Sciatic nerve (tissue), 2 donors: ENCODE results near the gene MYOF. TPM values are rescaled to one million over a fixed set of nuclear protein-coding genes. Genes with fewer than 3 reads are reported as not detected.
A peak's percentile ranks its signal among the peaks of the same experiment; 100 is the strongest.
"Not testable (repeated sequence)": the region's sequence is repeated elsewhere in the genome, so short reads cannot be mapped to it uniquely, and the experiment has no call there.

Experiments
- ATAC-seq: fragments of 200-7000 bp; cut with Tn5 transposase; one replicate; pipeline ENCODE4 v1.9.1; 2020; ENCODE audit warnings: mild to moderate bottlenecking, moderate library complexity
- DNase-seq: peaks from one replicate; pipeline ENCODE4 v3.0.0-alpha.2; 2020; ENCODE audit warnings: low spot score
- intact Hi-C: fragments of 100-400 bp; cut with DNase I; formaldehyde crosslinking; loops from one replicate; pipeline ENCODE4 v1.14.2; 2022
- total RNA-seq: library from RNA; stranded (reverse); fragmentation: NEBNext Ultra II Directional; extraction: Animal tissue kit (Norgen Biotek cat#: 25700); gene quantifications from one replicate; pipeline ENCODE4 v1.2.1, GENCODE V29; 2021
- donor health status: DM: no; HTN: no; CAD: no.
- donor health status: DM: no; HTN: no; CAD: no.

Gene MYOF
- total RNA-seq, 1 donor from 2014 or later: 76.2 TPM

- DNase-seq (no peak), ATAC-seq (no peak)
- intact Hi-C loops: no loop called here
Observed at GRCh38 chr10:93462371-93462770, 19.8 kb downstream of the MYOF start.

DNA sequence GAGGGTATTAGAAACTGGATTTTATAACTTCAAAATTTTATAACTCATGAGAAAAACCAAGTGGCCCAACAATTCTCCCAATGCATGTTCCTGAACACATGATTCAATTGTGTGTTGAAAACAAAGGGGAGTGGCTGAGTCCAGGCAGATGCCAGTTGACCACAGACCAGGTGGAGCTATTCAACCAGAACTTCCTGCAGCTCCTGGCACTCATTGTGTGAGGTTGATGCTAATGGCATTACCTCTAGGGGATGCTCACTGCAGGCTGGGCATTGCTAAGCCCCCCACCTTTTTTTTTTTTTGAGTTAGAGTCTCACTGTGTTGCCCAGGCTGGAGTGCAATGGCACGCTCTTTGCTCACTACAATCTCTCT lies 20.3 kb downstream of the MYOF start:
- DNase-seq: no peak
- ATAC-seq: no peak
- intact Hi-C loops: no loop called here

DNA sequence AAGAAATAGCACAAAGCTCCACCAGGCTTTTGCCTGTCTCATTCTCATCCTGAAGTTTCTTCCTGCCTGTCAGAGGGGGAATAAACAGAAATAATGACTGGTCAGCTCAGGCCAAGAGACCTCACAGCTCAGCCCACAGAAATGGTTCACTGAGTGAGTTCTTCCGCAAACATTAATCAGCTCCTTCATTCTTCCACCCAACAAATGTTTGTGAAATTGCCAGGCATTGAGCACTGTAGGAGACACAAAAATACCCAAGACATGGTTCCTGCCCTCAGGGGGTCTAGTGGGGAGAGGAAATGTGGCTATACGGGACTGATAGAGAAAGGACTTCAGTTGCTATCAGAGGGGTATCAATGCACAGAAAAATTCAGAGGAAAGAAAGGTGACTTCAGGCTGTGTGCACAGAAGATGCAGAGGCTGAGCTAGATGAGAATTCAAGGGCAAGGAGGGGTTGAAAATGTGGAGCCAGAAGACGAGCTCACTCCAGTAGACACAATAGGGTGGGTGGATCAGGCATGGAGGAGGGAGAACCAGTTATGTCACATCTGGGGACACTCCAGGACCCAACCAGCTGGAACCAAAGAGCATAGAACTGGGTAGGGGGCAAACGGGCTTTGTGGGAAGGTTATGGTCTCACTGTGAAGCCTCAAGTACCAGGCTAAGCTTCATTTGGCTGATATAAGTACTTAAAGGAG lies 20.9 kb downstream of the MYOF start:
- ATAC-seq (no peak), DNase-seq (no peak)
- intact Hi-C loops: no loop called here

DNA sequence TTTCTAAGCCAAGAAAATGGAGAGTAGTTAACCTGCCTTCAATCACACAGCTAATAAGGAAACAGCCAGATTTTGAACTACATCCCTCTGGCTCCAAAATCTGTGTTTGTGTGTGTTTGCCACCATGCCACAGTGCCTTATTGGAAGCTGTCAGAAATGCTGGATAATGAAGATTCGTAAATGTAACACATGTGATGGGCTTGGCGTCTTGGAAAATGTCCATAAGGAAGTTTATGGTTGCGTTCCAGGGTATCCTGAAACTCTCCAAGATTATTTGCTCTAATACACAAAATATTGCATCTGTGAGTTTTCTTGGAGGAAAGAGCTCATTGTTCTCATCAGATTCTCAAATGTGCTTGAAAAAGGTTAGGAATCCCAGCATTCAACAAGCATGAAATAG lies 22.7 kb downstream of the MYOF start:
- DNase-seq: no peak
- no peak for ATAC-seq
- intact Hi-C loops: no loop called here

DNA sequence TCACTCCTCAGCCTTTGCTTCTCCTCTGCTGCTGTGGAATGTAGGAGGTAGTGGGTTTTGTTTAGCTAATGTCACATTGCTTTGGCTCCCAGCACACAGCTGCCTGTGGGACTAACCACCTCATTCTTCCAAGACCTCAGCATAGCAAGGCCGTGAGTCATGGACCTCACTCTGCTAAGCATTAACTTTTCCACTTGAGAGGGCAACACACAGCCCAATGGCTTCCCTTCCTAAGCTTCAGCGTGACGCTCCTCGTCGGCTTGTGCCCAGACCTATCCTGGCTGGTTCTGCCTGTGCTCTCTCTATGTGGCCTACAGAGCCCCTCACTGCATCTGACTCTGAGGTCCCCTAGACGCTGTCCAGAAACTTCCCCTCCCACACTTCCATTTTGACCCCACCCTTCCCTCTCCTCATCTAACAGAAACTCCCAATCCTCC lies 23.3 kb downstream of the MYOF start:
- ATAC-seq (peak; percentile 93), DNase-seq (peak; percentile 80)
- intact Hi-C loops: no loop called here

DNA sequence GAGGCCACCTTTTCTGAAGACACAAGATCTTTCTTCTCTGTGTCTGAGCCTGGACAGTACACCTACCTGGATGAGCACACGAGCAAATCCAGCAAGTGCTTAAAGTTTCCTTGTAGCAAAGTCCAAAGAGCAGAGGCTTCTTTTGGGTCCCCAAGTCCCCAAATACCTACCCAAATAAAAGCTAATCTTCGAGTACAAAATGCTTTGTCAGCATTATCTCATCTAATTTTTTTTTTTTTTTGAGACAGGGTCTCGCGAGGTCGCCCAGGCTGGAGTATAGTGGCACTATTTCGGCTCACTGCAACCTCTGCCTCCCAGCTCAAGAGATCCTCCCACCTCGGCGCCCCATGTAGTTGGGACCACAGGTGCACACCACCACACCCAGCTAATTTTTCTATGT lies 24.6 kb downstream of the MYOF start:
- intact Hi-C loops: no loop called here
- no peak for ATAC-seq
- no peak for DNase-seq

GRCh38 chr10:93456480-93456879 lies 25.7 kb downstream of the MYOF start:
- DNase-seq: no peak
- ATAC-seq: no peak
- intact Hi-C loops: no loop called here

- intact Hi-C loops: no loop called here
- ATAC-seq (no peak), DNase-seq (no peak)
Observed at GRCh38 chr10:93454736-93455135, 27.4 kb downstream of the MYOF start.

DNA sequence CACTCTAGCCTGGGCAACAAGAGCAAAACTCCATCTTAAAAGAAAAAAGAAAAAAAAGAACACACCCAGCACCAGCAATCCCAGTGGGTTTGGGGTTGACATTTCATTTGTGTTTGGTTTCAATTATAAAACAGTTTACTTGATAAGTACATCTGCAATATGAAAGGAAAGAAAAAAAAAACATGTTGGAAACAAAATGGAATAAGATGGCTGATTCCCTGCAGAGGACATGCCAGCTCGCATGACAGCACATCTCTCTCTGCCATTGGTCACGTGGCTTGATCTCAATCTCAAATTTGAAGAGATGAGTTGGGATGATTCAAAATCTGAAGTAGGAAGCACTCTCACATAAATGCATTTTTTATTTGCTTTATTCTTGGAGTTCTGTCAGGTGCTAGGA lies 28.0 kb downstream of the MYOF start:
- intact Hi-C loops: no loop called here
- DNase-seq (no peak), ATAC-seq (no peak)

DNA sequence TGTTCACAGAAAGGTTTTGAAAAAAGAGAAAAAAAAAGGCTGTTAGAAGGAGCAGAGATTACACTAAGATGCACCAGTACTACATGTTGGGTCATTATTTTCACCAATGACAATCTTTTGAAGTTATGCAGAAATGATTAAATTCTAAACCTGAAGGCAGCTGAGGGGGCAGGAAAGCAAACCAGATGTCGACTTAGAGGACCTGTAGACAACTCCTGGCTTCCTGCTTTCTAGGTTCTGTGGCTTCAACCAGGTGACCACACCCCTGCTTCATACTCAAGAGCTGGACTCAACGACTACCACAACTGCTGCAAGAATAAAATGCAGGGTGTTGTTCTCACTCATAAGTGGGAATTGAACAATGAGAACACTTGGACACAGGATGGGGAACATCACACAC lies 30.0 kb downstream of the MYOF start:
- intact Hi-C loops: no loop called here
- ATAC-seq (no peak), DNase-seq (no peak)

DNA sequence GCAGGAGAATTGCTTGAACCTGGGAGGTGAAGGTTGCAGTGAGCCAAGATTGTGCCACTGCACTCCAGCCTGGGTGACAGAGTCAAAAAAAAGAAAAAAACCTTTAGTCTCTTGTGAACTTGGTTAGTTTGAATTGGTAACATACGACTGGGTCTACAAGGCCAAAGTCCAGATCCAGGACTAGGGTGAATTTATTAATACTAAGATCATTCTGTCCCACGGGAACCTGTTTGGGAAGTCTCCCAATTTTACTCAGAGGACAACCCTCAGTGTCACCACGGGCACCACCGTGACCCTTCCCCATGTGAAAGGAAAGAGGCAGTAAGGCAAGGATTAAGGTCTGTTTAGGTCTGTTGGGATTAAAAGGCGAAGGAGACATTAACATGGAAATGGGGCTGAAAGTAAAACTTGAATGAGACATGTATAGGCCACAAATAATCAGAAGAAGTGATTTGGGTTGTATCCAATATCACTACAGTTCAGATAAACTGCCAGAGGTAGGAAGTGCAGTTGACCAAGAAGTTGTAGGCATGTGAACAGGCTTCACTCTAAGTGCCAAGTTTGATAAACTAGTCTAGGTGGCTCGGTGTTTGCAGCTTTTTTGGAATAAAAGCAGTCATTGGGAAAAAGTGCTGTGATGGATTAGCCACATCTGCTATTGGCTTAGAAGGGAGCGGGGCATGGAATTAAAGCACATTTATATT lies 30.7 kb downstream of the MYOF start:
- ATAC-seq (no peak), DNase-seq (no peak)
- intact Hi-C loops: no loop called here

DNA sequence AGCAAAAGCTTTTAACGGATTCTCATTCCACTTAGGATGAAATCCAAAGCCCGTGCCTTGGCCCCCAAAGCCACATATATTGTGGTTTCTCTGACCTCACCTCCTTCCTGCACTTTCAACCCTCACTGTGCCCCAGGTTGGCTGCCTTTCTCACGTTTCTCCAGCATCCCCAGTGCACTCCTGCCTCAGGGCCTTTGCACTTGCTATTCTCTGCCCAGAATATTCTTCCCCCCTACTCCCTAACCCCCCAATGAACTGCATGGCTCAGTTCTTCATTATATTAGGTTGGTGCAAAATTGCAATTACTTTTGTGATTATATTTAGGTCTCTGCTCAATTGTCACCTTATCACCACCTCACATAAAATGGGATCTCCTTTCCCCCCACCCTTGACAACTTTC lies 34.2 kb downstream of the MYOF start:
- no peak for DNase-seq
- no peak for ATAC-seq
- intact Hi-C loops: no loop called here

DNA sequence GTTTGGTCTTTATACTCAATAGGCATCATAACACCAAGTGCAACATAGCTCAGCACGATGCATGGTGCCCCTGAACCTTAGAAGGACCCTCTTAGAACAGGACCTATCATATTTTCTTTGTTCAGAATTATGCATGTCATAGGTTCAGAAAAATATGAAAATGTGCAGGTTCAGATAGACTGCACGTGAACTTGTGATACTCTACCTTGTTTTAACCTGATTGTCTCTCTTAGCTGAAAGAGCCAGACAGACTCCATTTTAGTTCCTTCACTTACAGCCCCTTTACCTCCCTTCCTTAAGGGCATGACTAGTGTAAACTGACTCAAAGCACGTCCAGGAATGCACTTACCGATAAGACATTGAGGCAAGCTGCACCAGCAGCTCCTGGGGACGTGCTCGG lies 35.1 kb downstream of the MYOF start:
- no peak for ATAC-seq
- intact Hi-C loops: no loop called here
- no peak for DNase-seq

- no peak for DNase-seq
- peak; percentile 23 for ATAC-seq
- intact Hi-C loops: no loop called here
Observed at GRCh38 chr10:93445978-93446720, 36.0 kb downstream of the MYOF start.

DNA sequence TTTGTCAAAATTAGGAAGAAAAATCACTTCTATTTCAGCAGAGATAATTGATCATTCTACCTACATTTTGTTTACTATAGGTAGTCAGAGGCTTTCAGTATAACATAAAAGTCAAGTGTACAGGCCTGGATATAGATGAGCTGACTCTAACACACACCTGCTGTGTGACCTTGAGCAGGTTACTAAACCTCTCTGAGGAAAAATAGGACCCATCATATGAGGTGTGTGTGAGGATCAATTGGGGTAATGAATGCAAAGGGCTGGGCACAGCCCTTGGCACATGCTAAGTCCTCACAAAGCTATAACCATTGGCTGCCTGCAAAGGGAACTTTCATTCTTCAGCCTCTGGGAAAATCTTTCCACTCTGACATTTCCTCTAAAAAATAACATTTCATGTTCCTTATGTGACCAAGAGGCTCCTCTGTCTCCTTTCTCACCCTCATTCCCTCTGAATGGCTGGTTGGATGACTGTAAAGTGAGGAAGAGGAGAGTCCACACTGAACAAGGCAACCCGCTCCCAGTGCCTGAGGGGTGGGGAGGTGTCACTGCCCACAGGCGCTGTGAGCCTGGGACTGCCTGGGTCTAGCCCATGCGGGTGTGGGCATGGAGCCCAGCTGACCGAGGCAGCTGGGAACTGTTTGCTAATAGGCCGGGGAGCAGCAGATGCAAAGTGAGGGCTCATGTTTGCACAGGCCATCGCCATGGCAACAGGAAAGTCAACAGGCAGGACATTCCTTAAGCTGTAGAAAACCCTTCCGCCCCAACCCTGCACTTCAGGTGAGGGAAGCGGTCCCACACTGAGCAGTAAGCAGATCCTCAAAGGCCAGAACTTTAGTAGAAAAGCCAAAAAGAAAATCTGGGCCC lies 36.8 kb downstream of the MYOF start:
- peak; percentile 95 for ATAC-seq
- intact Hi-C loops: no loop called here

GRCh38 chr10:93443481-93443880 lies 38.7 kb downstream of the MYOF start:
- intact Hi-C loops: no loop called here
- DNase-seq: no peak
- ATAC-seq: no peak

More for the DNA sequence above, 36.8 kb downstream of the MYOF start:
- peak; percentile 90 for DNase-seq

DNA sequence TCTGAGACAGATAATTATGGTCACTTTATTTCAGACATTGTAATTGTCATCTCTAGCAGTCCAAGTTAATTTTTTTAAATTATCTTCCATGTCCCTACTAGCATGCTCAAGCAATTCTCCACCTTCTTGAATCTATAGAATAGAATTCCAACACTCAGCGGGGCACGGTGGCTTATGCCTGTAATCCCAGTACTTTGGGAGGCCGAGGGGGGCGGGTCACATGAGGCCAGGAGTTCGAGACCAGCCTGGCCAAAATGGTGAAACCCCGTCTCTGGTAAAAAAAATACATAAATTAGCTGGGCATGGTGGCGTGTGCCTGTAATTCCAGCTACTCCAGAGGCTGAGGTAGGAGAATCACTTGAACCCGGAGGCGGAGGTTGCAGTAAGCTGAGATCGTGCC lies 39.4 kb downstream of the MYOF start:
- DNase-seq, intact Hi-C loops, ATAC-seq: not testable (repeated sequence)

DNA sequence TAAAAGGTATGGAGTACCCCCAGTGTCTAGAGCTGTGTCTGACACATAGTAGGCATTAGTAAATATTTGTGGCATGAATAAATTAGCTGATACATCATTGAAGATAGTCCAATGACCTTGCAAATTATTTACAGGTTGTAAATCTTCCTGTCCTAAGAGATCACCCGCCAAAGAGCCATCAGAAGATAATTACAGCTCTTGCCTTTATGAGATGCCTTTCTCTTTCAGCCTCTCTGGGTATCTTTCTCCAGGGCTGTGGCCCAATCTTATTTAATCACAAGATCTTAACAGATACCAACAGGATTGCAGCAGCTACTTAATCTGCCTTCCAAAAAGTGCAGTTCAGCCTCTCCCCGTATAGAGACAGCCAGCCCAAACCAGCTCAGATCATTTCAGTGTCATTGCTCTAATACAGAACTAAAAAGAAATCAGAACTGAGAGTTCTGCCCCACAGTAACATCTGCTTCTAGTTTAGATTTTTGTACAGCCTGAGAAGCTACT lies 41.5 kb downstream of the MYOF start:
- peak; percentile 36 for ATAC-seq
- intact Hi-C loops: no loop called here
- no peak for DNase-seq

DNA sequence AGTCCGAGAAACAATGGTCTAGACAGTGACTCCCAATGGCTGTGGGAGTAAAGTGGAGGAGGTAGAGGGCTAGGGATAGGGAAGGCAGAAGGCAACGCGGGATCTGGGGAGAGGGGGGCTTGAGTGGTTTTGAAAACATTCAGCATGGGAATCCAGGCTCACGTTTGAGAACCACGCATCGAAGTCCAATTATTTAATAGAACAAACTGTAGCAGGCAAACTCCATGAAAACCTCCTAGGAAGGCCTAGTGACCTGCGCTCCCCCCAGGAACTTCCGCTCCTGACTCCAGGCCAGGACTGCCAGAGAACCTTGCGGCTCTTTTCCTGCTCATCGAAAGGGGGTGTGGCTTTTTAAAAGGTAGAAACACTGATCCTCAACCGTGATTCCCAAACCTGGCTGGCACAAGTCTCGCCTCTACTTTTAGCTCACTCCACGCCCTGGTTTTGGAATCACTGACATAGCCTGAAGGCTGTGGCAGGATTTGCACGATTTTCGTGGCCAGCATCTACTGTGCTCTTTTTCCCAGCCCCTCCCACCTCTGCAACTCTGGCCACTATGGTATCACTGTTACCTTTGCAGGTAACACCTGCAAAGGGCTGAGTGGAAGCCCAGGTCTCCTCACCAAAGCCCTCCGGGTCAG lies 43.4 kb downstream of the MYOF start:
- intact Hi-C loops: no loop called here
- ATAC-seq (no peak), DNase-seq (no peak)
